AG04450 (cell line): Measurements from ENCODE around the gene VAV3. TPM values are rescaled to one million over a fixed set of nuclear protein-coding genes. Genes with fewer than 3 reads are reported as not detected.

Experiments
- CTCF ChIA-PET: fragments of 300-600, 350-600 bp; formaldehyde crosslinking; extraction: SDS; loops from one replicate; lab custom pipeline; 2022; ENCODE audit warnings: antibody characterized with exemption, inconsistent platforms; lab: Charles Lee
- POLR2A ChIA-PET: fragments of 350-600 bp; formaldehyde crosslinking; extraction: SDS; loops from one replicate; lab custom pipeline; 2021; ENCODE audit warnings: antibody characterized with exemption, inconsistent platforms; lab: Yijun Ruan, JAX
- DNase-seq: peaks from one replicate; pipeline ENCODE4 v3.0.0-alpha.2; 2011; ENCODE audit warnings: low read depth, low spot score
- H3K27ac ChIP-seq: one replicate; pipeline ENCODE4 v1.5.1; 2012; ENCODE audit warnings: low read depth, low read length, control low read depth
- H3K27me3 ChIP-seq: one replicate; pipeline ENCODE4 v1.6.0; 2012; ENCODE audit warnings: low read length; ENCODE audit not compliant: control insufficient read depth, insufficient read depth
- H3K4me3 ChIP-seq: 2 replicates; pipeline ENCODE4 v1.5.1; 2011; ENCODE audit warnings: mild to moderate bottlenecking, low read depth, low read length, control low read depth
- H3K9me3 ChIP-seq: 2 replicates; pipeline ENCODE4 v1.5.1; 2012; ENCODE audit warnings: low read length; ENCODE audit not compliant: control insufficient read depth, insufficient read depth
- CTCF ChIP-seq: IDR thresholded peaks from 2 replicates; pipeline ENCODE4 v1.5.1; 2011; ENCODE audit warnings: low read depth, low read length, control low read depth, inconsistent platforms
- polyA plus RNA-seq: library from polyadenylated mRNA; depleted of rRNA; stranded (reverse); fragments of >200 nt; gene quantifications from 2 replicates; pipeline ENCODE4 v1.2.3, GENCODE V29; 2011

The VAV3 gene
- polyA plus RNA-seq, 1 experiment, result 0.02 TPM

- DNase-seq, result no peak
- Histone ChIP-seq H3K9me3 (no peaks in the 10 kb centered on the region), H3K4me3 (no peak overlapping the region), H3K27ac (no peak overlapping the region), H3K27me3 (no peaks in the 10 kb centered on the region)
- POLR2A ChIA-PET, result no interaction called here
- CTCF ChIA-PET, result no interaction called here
- TF ChIP-seq CTCF, result no peak
Measured at GRCh38 chr1:107609808-107610207, 355.2 kb downstream of the VAV3 start.

GRCh38 chr1:107604825-107605224, 360.2 kb downstream of the VAV3 start:
- ChIA-PET POLR2A (no interaction called here), CTCF (no interaction called here)
- H3K4me3 ChIP-seq, result no peak overlapping the region
- no peak for DNase-seq
- no peak overlapping the region for H3K27ac ChIP-seq
- H3K9me3 ChIP-seq, result no peaks in the 10 kb centered on the region
- no peak for TF ChIP-seq CTCF
- H3K27me3 ChIP-seq, result no peaks in the 10 kb centered on the region

- H3K27ac ChIP-seq, result no peak overlapping the region
- no peaks in the 10 kb centered on the region for H3K27me3 ChIP-seq
- ChIA-PET CTCF (interaction anchor here (0.8 kb wide), 1 partner anchor 71 kb away, joined by 3 read pairs; no protein-coding TSS in a partner anchor), POLR2A (no interaction called here)
- DNase-seq, result no peak
- no peak overlapping the region for H3K4me3 ChIP-seq
- no peaks in the 10 kb centered on the region for H3K9me3 ChIP-seq
- no peak for TF ChIP-seq CTCF
Measured at GRCh38 chr1:107600607-107601160, 364.3 kb downstream of the VAV3 start.

- CTCF ChIA-PET, result no interaction called here
- no peak overlapping the region for H3K27ac ChIP-seq
- no peak for DNase-seq
- TF ChIP-seq CTCF, result no peak
- no peaks in the 10 kb centered on the region for H3K9me3 ChIP-seq
- POLR2A ChIA-PET, result no interaction called here
- H3K4me3 ChIP-seq, result no peak overlapping the region
- H3K27me3 ChIP-seq, result no peaks in the 10 kb centered on the region
Measured at GRCh38 chr1:107599220-107599619, 365.8 kb downstream of the VAV3 start.

GRCh38 chr1:107597290-107597689, 367.7 kb downstream of the VAV3 start:
- H3K9me3 ChIP-seq, result no peaks in the 10 kb centered on the region
- no peak overlapping the region for H3K4me3 ChIP-seq
- no peak overlapping the region for H3K27ac ChIP-seq
- ChIA-PET CTCF (no interaction called here), POLR2A (no interaction called here)
- no peaks in the 10 kb centered on the region for H3K27me3 ChIP-seq
- no peak for TF ChIP-seq CTCF
- no peak for DNase-seq
